A549 (cell line): ENCODE measurements around the gene MALRD1. TPM values are rescaled to one million over a fixed set of nuclear protein-coding genes. Genes with fewer than 3 reads are reported as not detected.

Experiments used
- ATAC-seq, 2 experiments: fragments of 200-7000 bp in 1 of 2; fragments of >200 bp in 1 of 2; cut with Nextera tagmentation in 1 of 2; cut with Tn5 transposase in 1 of 2; 3 replicates each; pipeline versions ENCODE4 v1.8.0 to v1.9.1; 2018 to 2020; ENCODE audit warnings: mild to moderate bottlenecking in 1 of 2, moderate library complexity in 1 of 2
- CTCF ChIA-PET: fragments of 300-600 bp; sonication (Branson Sonifier 250); formaldehyde crosslinking; extraction: SDS; loops from one replicate; lab custom pipeline; 2021; ENCODE audit warnings: antibody characterized with exemption, inconsistent platforms; lab: Yijun Ruan, JAX
- POLR2A ChIA-PET: fragments of 350-600 bp; formaldehyde crosslinking; extraction: SDS; loops from one replicate; lab custom pipeline; 2021; ENCODE audit warnings: antibody characterized with exemption, inconsistent platforms; lab: Yijun Ruan, JAX
- DNase-seq, 2 experiments: peaks; one replicate each; pipeline versions ENCODE4 v3.0.0 to v3.0.0-alpha.2; 2011 to 2016; ENCODE audit warnings: low read depth in 1 of 2, low spot score in 1 of 2
- FAIRE-seq: peaks from 2 replicates; lab custom pipeline; 2011; peaks lifted over from hg19 to GRCh38; lab: Jason Lieb, UNC
- H3K27ac ChIP-seq, 2 experiments: fragments of >200 bp; sonication (Bioruptor Twin); formaldehyde crosslinking; 3 replicates each; pipeline ENCODE4 v1.5.1; 2016 to 2017
- H3K4me1 ChIP-seq: fragments of >200 bp; sonication (Bioruptor Twin); formaldehyde crosslinking; 3 replicates; pipeline ENCODE4 v1.6.1; 2016
- H3K4me2 ChIP-seq: fragments of >200 bp; sonication (Bioruptor Twin); formaldehyde crosslinking; 3 replicates; pipeline ENCODE4 v1.6.1; 2016
- H3K4me3 ChIP-seq: fragments of >200 bp; sonication (Bioruptor Twin); formaldehyde crosslinking; 3 replicates; pipeline ENCODE4 v1.5.1; 2016
- H3K9me3 ChIP-seq: fragments of >200 bp; sonication (Bioruptor Twin); formaldehyde crosslinking; 3 replicates; pipeline ENCODE4 v1.6.1; 2016
- CBX8 ChIP-seq: fragments of 200-600 bp; sonication (generic); IDR thresholded peaks from 2 replicates; pipeline ENCODE4 v1.6.1; 2016
- CHD2 ChIP-seq: fragments of 150-350 bp; IDR thresholded peaks from 2 replicates; pipeline ENCODE4 v1.6.1; 2014; ENCODE audit warnings: low read length; ENCODE audit not compliant: partially characterized antibody
- CHD4 ChIP-seq: fragments of 200-600 bp; sonication (generic); IDR thresholded peaks from 2 replicates; pipeline ENCODE4 v1.6.1; 2016; ENCODE audit warnings: antibody characterized with exemption, mild to moderate bottlenecking, borderline replicate concordance
- EHMT2 ChIP-seq: fragments of 200-600 bp; sonication (generic); IDR thresholded peaks from 2 replicates; pipeline ENCODE4 v1.6.1; 2016; ENCODE audit warnings: antibody characterized with exemption, low read depth, mild to moderate bottlenecking, moderate library complexity
- FOSB ChIP-seq: fragments of 250-450 bp; sonication (Bioruptor Pico); IDR thresholded peaks from 2 replicates; pipeline ENCODE4 v1.5.0; 2020; ENCODE audit warnings: mild to moderate bottlenecking, moderate library complexity
- FOSL2 ChIP-seq, 2 experiments: fragments of 450-650 bp in 1 of 2; fragments of >200 bp in 1 of 2; sonication (Bioruptor Twin) in 1 of 2; formaldehyde crosslinking; IDR thresholded peaks; 2 replicates each; pipeline versions ENCODE4 v1.5.0 to v1.6.1; 2016 to 2020; ENCODE audit warnings: mild to moderate bottlenecking in 1 of 2, moderate library complexity in 1 of 2
- FOXS1 ChIP-seq: fragments of 250-450 bp; sonication (Bioruptor Pico); IDR thresholded peaks from 2 replicates; pipeline ENCODE4 v1.5.0; 2020; ENCODE audit warnings: mild to moderate bottlenecking, moderate library complexity
- HDAC2 ChIP-seq: fragments of 200-600 bp; sonication (generic); IDR thresholded peaks from 2 replicates; pipeline ENCODE4 v1.6.1; 2016
- HOXB5 ChIP-seq: fragments of 250-450 bp; sonication (Bioruptor Pico); IDR thresholded peaks from 2 replicates; pipeline ENCODE4 v1.5.0; 2020; ENCODE audit warnings: mild to moderate bottlenecking, moderate library complexity
- JUN ChIP-seq, 2 experiments: fragments of >200 bp; sonication (Bioruptor Twin); formaldehyde crosslinking; IDR thresholded peaks; 2 replicates in 1 of 2; 3 replicates in 1 of 2; pipeline ENCODE4 v1.6.1; 2016 to 2017
- MAFK ChIP-seq: fragments of 450-650 bp; IDR thresholded peaks from 2 replicates; pipeline ENCODE4 v1.6.1; 2014; ENCODE audit not compliant: partially characterized antibody
- MYC ChIP-seq: IDR thresholded peaks from 2 replicates; pipeline ENCODE4 v1.6.1; 2012; ENCODE audit warnings: mild to moderate bottlenecking, inconsistent platforms, low read length, improper control_type of control experiment, borderline replicate concordance
- NFE2L2 ChIP-seq: fragments of 150-350 bp; conservative IDR thresholded peaks from 2 replicates; pipeline ENCODE4 v1.6.1; 2014; ENCODE audit warnings: low read length
- NR3C1 ChIP-seq: fragments of >200 bp; sonication (Bioruptor Twin); formaldehyde crosslinking; IDR thresholded peaks from 3 replicates; pipeline ENCODE4 v1.6.1; 2017
- PHF8 ChIP-seq: fragments of 200-600 bp; sonication (generic); IDR thresholded peaks from 2 replicates; pipeline ENCODE4 v1.6.1; 2016; ENCODE audit warnings: low read depth, mild to moderate bottlenecking, antibody characterized with exemption, moderate library complexity, borderline replicate concordance
- RFX5 ChIP-seq: fragments of 450-650 bp; IDR thresholded peaks from 2 replicates; pipeline ENCODE4 v1.7.1; 2014; ENCODE audit warnings: antibody characterized with exemption, mild to moderate bottlenecking, moderate library complexity
- SMC3 ChIP-seq: fragments of >200 bp; sonication (Bioruptor Twin); formaldehyde crosslinking; IDR thresholded peaks from 3 replicates; pipeline ENCODE4 v1.6.1; 2018; ENCODE audit warnings: inconsistent platforms
- TP53 ChIP-seq: fragments of 250-450 bp; sonication (Bioruptor Pico); IDR thresholded peaks from 2 replicates; pipeline ENCODE4 v1.5.0; 2021; ENCODE audit warnings: mild to moderate bottlenecking, moderate library complexity
- ZFP36 ChIP-seq: fragments of 450-650 bp; IDR thresholded peaks from 2 replicates; pipeline ENCODE4 v1.6.1; 2014; ENCODE audit warnings: borderline replicate concordance; ENCODE audit not compliant: partially characterized antibody
- ZSCAN20 ChIP-seq: fragments of 250-450 bp; sonication (Bioruptor Pico); IDR thresholded peaks from 2 replicates; pipeline ENCODE4 v1.8.0; 2022; ENCODE audit warnings: mild to moderate bottlenecking, moderate library complexity
- WGBS: methylation state at CpG from one replicate; pipeline ENCODE4 v1.1.6; 2017; ENCODE audit errors: missing lambda C conversion rate; 5-methylcytosine and 5-hydroxymethylcytosine counted together
- polyA plus RNA-seq, 4 experiments: library from polyadenylated mRNA; depleted of rRNA in 3 of 4; stranded (reverse); fragments of >200 nt; fragmentation: RNase III in 1 of 4; extraction: RNeasy Plus Mini Kit Qiagen cat#74134 plus additional on column Dnase treatment in 1 of 4; gene quantifications; 2 replicates in 3 of 4; 3 replicates in 1 of 4; pipeline ENCODE4 v1.2.3, GENCODE V29; 2011 to 2017
- TF ChIP-seq, protein P1 (sequence below): fragments of 150-350 bp; IDR thresholded peaks from 2 replicates; pipeline ENCODE4 v1.6.1; 2014; ENCODE audit warnings: low read depth, mild to moderate bottlenecking, low read length
- TF ChIP-seq, protein P2 (sequence below): fragments of 250-450 bp; sonication (Bioruptor Pico); IDR thresholded peaks from 2 replicates; pipeline ENCODE4 v1.5.0; 2021; ENCODE audit warnings: mild to moderate bottlenecking, moderate library complexity, borderline replicate concordance
- TF ChIP-seq, protein P3 (sequence below): IDR thresholded peaks from 2 replicates; pipeline ENCODE4 v1.6.1; 2012

MALRD1 gene
- polyA plus RNA-seq, 2 of the 4 experiments (the other 2 are of a cell fraction), result not detected

DNA sequence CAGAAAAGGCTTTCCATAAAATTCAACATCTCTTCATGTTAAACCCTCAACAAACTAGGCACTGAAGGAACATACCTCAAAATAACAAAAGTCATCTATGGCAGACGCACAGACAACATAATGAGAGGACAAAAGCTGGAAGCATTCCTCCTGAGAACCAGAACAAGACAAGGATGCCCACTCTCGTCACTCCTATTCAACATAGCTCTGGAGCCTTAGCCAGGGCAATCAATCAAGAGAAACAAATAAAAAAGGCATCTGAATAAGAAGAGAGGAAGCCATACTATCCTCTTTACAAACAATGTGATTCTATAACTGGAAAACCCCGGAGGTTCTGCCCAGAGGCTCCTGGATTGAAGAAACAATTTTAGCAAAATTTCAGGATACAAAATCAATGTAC lies 251.0 kb downstream of the MALRD1 start (continued):
- TF ChIP-seq HOXB5 (CRISPR knock-in tag), result no peak
- no peak for TF ChIP-seq CHD2
- no peak for TF ChIP-seq MYC
- no peak for TF ChIP-seq CBX8
- no peak for TF ChIP-seq RFX5

DNA sequence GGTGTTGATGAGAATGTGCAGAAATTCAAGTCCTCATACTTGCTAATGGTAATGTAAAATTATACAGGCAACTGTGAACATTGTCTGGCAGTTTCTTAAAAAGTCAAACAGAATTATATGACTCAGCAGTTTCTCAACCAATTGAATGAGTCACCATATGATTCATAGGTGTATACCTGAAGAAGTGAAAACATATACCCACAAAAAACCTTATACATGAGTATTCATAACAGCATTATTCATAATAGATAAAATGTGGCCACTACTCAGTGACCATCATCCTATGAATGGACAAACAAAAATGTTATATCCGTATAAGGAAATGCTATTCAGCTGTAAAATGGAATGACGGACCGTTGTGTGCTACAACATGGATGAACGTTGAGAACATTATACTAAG lies 253.5 kb downstream of the MALRD1 start:
- peak in 1 of 2 experiments; percentile 11 for DNase-seq
- FAIRE-seq, result no peak
- Histone ChIP-seq H3K9me3 (no peaks in the 10 kb centered on the region; the same call in 2 of the 3 replicates), H3K4me2 (no peak overlapping the region), H3K27ac (no peak overlapping the region), H3K4me1 (no peaks in the 10 kb centered on the region), H3K4me3 (no peak overlapping the region)
- WGBS, result 47% methylated on average over 4 of the region's 4 CpGs
- CTCF ChIA-PET, result no interaction called here
- POLR2A ChIA-PET, result no interaction called here
- ATAC-seq, result no peak
- TF ChIP-seq FOSL2 (IDR thresholded peaks at IDR 0.05) (no peak), FOSL2 (CRISPR knock-in tag; IDR thresholded peaks at IDR 0.05) (peak; percentile 73), NFE2L2 (peak; percentile 48), MAFK (peak; percentile 89)
- TF ChIP-seq, protein P1, sequence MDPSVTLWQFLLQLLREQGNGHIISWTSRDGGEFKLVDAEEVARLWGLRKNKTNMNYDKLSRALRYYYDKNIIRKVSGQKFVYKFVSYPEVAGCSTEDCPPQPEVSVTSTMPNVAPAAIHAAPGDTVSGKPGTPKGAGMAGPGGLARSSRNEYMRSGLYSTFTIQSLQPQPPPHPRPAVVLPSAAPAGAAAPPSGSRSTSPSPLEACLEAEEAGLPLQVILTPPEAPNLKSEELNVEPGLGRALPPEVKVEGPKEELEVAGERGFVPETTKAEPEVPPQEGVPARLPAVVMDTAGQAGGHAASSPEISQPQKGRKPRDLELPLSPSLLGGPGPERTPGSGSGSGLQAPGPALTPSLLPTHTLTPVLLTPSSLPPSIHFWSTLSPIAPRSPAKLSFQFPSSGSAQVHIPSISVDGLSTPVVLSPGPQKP, result no peak

DNA sequence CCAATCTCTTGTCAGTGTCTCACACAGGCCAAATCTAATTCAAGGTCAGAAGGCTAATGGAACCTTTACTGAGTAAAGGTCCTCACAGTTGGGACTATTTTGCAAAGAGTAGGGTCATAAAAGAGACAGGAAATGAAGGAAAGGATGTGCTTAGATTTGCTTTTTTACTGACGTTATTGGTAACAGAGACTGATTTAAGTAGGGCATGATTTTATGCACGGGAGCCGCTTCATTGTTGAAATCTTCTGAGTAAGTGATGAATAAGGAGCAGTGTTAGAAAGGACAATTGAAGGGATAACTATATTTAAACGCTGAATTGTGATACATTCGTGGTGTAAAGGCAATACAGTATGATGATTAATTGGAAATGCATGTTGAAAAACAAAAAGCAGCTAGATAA lies 261.5 kb downstream of the MALRD1 start:
- 21% methylated on average over 5 of the region's 5 CpGs for WGBS
- Histone ChIP-seq H3K27ac (no peak overlapping the region), H3K4me3 (no peak overlapping the region), H3K9me3 (no peaks in the 10 kb centered on the region; the same call in 2 of the 3 replicates), H3K4me1 (no peaks in the 10 kb centered on the region), H3K4me2 (no peak overlapping the region)
- POLR2A ChIA-PET, result no interaction called here
- CTCF ChIA-PET, result no interaction called here
- FAIRE-seq (no peak), ATAC-seq (no peak), DNase-seq (no peak)
- no peak for TF ChIP-seq FOSL2 (IDR thresholded peaks at IDR 0.05)
- TF ChIP-seq FOSL2 (CRISPR knock-in tag; IDR thresholded peaks at IDR 0.05), result no peak
- TF ChIP-seq, protein P2, sequence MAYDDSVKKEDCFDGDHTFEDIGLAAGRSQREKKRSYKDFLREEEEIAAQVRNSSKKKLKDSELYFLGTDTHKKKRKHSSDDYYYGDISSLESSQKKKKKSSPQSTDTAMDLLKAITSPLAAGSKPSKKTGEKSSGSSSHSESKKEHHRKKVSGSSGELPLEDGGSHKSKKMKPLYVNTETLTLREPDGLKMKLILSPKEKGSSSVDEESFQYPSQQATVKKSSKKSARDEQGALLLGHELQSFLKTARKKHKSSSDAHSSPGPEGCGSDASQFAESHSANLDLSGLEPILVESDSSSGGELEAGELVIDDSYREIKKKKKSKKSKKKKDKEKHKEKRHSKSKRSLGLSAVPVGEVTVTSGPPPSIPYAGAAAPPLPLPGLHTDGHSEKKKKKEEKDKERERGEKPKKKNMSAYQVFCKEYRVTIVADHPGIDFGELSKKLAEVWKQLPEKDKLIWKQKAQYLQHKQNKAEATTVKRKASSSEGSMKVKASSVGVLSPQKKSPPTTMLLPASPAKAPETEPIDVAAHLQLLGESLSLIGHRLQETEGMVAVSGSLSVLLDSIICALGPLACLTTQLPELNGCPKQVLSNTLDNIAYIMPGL (CRISPR knock-in tag), result no peak
- TF ChIP-seq PHF8, result no peak
- TF ChIP-seq ZSCAN20 (CRISPR knock-in tag), result no peak
- no peak for TF ChIP-seq EHMT2
- no peak for TF ChIP-seq HDAC2
- no peak for TF ChIP-seq FOSB (CRISPR knock-in tag)
- TF ChIP-seq JUN (IDR thresholded peaks at IDR 0.05), result no peak
- TF ChIP-seq, protein P3, sequence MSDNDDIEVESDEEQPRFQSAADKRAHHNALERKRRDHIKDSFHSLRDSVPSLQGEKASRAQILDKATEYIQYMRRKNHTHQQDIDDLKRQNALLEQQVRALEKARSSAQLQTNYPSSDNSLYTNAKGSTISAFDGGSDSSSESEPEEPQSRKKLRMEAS, result no peak
- TF ChIP-seq HOXB5 (CRISPR knock-in tag), result no peak
- TF ChIP-seq CHD4, result no peak
- no peak for TF ChIP-seq SMC3
- TF ChIP-seq NR3C1, result no peak
- no peak for TF ChIP-seq ZFP36
- TF ChIP-seq RFX5, result no peak
- TF ChIP-seq FOXS1 (CRISPR knock-in tag), result no peak
- no peak for TF ChIP-seq TP53 (CRISPR knock-in tag)
